GM19467 (cell line): Measurements from ENCODE around the gene RBM48.
"Not testable (repeated sequence)": the region's sequence is repeated elsewhere in the genome, so short reads cannot be mapped to it uniquely, and the experiment has no call there.

ENCODE experiments used
- ATAC-seq: cut with Tn5 transposase; IDR thresholded peaks from one replicate; pipeline ENCODE4 v1.9.1; 2021; ENCODE audit warnings: mild to moderate bottlenecking, moderate library complexity; ENCODE audit not compliant: unreplicated experiment

RBM48 gene

GRCh38 chr7:92528188-92528957, at the start of gene RBM48, which contains the start of gene PEX1:
Gene RBM48 (plus strand): TSS chr7:92528795. CDS start chr7:92528814, 19 bp downstream.
Gene PEX1 (minus strand): TSS chr7:92528520. CDS start chr7:92528435, 85 bp downstream.
- ATAC-seq: peak; percentile 93

GRCh38 chr7:92479146-92479545, 49.4 kb upstream of the RBM48 start:
- ATAC-seq: not testable (repeated sequence)

GRCh38 chr7:92483624-92484023, 45.0 kb upstream of the RBM48 start:
- not testable (repeated sequence) for ATAC-seq

- not testable (repeated sequence) for ATAC-seq
Measured at GRCh38 chr7:92484226-92484625, 44.4 kb upstream of the RBM48 start.

GRCh38 chr7:92485267-92485892, 43.2 kb upstream of the RBM48 start:
- no peak for ATAC-seq

- ATAC-seq: no peak
Measured at GRCh38 chr7:92485974-92486373, 42.6 kb upstream of the RBM48 start.

GRCh38 chr7:92487804-92488203, 40.8 kb upstream of the RBM48 start:
- ATAC-seq: no peak

GRCh38 chr7:92489634-92490033, 39.0 kb upstream of the RBM48 start:
- no peak for ATAC-seq

- no peak for ATAC-seq
Measured at GRCh38 chr7:92496876-92497275, 31.7 kb upstream of the RBM48 start.

GRCh38 chr7:92498557-92498956, 30.0 kb upstream of the RBM48 start:
- ATAC-seq: no peak

- ATAC-seq: no peak
Measured at GRCh38 chr7:92503767-92504166, 24.8 kb upstream of the RBM48 start.

GRCh38 chr7:92504563-92504962, 24.0 kb upstream of the RBM48 start:
- no peak for ATAC-seq

- ATAC-seq: no peak
Measured at GRCh38 chr7:92506363-92506762, 22.2 kb upstream of the RBM48 start.

- no peak for ATAC-seq
Measured at GRCh38 chr7:92508946-92509345, 19.6 kb upstream of the RBM48 start.

GRCh38 chr7:92513167-92513902, 15.3 kb upstream of the RBM48 start:
- ATAC-seq: no peak

- no peak for ATAC-seq
Measured at GRCh38 chr7:92517631-92518030, 11.0 kb upstream of the RBM48 start.

- ATAC-seq: no peak
Measured at GRCh38 chr7:92520024-92520423, 8.6 kb upstream of the RBM48 start.

GRCh38 chr7:92523110-92523509, 5.5 kb upstream of the RBM48 start:
- ATAC-seq: no peak

GRCh38 chr7:92527300-92528187, 1.1 kb upstream of the RBM48 start:
- ATAC-seq: peak; percentile 32

GRCh38 chr7:92528958-92529264, 316 bp downstream of the RBM48 start:
- ATAC-seq: peak; percentile 14

GRCh38 chr7:92534572-92534971, 6.0 kb downstream of the RBM48 start:
- no peak for ATAC-seq
